Fibroblast of the conjunctiva (primary cell): ENCODE data around the gene RIMOC1.
"Not testable (repeated sequence)": the region's sequence is repeated elsewhere in the genome, so short reads cannot be mapped to it uniquely, and the experiment has no call there.

Source experiments
- DNase-seq: peaks from one replicate; pipeline ENCODE4 v3.0.0-alpha.2; 2010; ENCODE audit warnings: low read depth

Gene RIMOC1

DNA sequence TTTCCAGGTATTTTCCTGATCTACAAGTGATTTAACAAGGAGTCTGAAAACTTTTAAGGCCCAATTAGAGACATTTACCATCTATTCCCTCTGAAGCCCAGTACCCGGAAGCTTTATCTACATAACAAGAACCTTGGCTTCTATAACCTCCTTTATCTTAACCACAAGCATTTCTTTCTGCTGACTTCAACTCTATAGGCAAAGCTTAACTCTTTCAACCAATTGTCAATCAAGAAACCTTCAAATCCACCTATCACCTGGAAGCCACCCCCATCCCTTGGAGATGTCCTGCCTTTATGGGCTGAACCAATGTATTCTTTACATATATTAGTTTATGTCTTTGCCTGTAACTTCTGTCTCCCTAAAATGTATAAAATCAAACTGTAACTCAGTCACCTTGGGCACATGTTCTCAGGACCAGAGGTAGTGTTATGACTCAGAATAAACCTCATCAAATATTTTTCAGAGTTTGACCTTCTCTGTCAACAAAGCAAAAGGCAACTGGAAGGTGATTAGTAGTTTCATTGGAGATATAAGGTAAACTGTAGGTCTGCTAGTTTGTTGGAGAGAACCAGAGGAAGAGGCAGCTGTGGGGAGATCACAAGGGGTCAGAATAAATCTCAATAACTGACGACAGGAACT lies 13.0 kb upstream of the RIMOC1 start:
- no peak for DNase-seq

DNA sequence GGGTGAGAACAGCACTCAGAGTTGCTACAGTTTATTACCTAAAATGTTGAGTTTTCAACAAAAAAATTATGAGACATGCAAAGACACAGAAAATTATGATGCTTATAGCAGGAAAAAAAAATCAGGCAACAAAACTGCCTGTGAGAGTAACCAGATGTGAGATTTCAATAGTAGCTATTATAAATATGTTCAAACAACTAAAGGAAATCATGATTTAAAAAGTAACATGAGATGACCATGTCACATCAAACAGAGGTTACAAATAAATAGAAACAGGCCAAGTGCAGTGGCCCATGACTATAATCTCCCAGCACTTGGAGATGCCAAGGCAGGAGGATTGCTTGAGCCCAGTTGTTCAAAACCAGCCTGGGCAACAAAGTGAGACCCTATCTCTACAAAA lies 12.1 kb upstream of the RIMOC1 start:
- DNase-seq: no peak

DNA sequence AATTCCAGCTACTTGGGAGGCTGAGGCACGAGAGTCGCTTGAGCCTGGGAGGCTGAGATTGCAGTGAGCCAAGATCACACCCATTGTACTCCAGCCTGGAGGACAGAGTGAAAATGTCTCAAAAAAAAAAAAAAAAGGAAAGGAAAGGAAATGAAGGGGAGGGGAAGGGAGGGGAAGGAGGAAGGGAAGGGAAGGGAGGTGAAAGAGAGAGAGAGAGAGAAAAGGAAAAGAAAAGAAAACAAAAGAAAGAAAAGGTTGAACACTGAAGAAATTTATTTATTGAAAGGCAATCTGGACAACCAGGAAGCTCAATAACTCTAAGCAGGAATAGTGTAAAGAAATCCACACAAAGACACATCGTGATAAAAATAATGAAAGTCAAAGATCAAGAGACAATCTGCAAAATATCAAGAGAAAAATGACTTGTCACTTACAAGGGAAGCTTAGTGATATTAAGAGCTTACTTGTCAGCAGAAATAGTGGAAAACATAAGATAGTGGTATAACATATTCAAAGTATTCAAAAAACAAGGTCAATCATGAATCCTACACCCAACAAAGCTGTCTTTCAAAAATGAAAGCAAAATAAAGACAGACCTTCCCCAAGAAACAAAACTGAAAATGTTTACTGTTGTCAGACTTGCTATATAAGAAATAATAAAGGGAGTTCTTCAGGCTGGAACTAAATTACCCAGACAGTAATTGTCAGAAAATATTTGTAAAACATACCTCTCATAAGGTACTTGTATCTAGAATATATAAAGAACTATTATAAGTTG lies 10.9 kb upstream of the RIMOC1 start:
- no peak for DNase-seq

DNA sequence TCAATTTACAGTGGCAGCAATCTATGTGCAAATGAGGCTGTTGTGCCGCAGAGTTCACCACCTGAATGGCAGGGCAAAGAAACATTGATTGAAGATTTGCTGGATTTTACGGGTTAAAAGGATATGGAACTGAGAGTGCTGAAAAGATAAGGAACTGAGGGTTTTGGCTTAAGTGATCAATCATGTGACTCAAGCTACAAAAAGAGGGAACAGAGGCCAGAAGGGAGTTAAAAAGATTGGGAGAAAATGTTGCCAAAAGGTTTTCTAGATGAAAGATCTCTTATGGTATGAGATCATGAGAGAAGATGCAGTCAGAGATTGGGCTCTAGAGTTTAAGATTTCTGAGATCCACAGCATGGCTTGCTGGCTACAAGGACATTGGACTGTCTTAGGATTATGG lies 7.9 kb upstream of the RIMOC1 start:
- DNase-seq: no peak

- DNase-seq: no peak
Observed at GRCh38 chr5:41903382-41903891, 707 bp upstream of the RIMOC1 start.

- no peak for DNase-seq
Observed at GRCh38 chr5:41906151-41906550, 2.0 kb downstream of the RIMOC1 start.

DNA sequence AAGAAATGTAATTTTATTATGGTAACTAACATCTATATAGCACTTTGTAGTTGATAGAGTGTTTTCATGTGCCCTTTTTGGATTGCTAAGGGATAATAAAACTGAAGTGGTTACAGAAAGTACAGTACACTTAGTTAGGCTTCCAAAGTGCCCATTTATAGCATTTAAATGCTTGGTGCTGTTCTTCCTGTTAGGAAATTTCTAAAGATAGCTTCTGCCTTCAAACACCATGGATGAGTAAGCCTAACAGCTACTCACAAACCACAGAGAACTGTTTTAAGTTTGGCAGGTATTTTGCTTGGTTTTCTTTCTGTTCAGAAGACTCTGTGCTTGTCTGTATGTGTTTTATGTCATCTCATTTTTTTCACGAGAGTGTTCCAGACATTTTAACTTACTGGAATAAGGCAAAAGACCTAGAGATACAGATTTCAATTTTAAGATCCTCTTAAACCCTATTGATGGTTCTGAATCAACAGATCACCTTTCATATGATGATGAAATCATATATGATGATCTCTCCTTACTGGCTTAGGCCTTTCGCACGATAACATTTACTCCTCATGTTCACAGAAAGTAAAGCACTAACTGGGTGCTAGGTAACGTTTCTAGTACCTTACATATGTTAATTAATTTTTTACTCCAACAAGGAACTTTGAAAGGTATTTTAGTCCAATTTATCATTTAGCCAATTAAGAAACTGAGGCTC lies 4.4 kb downstream of the RIMOC1 start:
- DNase-seq: no peak

DNA sequence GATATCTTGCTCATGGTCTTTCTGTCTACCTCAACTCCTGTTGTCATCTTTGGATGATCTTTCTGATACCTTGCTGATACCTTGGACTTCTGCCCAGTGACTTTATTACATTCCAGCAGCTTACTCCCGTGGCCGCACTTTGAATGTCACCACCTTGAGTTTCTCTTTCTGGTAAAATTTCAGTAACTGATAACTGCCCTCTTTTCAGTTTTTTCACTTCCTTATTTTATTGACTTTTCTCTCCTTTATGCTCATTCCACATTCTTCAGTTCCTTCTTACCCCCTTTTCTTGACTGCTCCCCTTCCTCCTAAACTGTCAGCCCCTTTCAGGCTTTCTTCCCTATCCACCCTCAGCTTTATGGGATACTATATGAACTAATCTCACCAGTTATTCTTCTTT lies 14.0 kb downstream of the RIMOC1 start:
- no peak for DNase-seq

DNA sequence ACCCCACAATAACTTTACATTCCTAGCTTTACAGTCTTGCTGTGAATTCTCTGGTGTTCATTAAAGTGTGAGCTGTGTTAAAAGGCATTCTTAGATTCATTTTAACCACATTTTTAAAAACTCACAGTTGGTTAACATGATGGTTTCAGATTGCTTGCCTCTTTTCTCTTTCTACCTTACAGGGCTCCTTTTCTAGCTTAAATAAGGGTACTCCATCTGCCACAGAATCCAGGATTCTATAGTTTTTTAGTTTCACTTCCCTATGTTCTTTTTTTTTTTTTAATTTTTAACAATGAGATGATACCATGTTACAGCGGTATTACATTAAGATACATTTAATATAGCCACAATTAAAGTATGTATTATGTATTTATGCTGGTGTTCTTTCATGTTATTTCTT lies 17.0 kb downstream of the RIMOC1 start:
- no peak for DNase-seq

- no peak for DNase-seq
Observed at GRCh38 chr5:41921874-41922273, 17.7 kb downstream of the RIMOC1 start.

- DNase-seq: no peak
Observed at GRCh38 chr5:41924526-41924871, 20.4 kb downstream of the RIMOC1 start.

DNA sequence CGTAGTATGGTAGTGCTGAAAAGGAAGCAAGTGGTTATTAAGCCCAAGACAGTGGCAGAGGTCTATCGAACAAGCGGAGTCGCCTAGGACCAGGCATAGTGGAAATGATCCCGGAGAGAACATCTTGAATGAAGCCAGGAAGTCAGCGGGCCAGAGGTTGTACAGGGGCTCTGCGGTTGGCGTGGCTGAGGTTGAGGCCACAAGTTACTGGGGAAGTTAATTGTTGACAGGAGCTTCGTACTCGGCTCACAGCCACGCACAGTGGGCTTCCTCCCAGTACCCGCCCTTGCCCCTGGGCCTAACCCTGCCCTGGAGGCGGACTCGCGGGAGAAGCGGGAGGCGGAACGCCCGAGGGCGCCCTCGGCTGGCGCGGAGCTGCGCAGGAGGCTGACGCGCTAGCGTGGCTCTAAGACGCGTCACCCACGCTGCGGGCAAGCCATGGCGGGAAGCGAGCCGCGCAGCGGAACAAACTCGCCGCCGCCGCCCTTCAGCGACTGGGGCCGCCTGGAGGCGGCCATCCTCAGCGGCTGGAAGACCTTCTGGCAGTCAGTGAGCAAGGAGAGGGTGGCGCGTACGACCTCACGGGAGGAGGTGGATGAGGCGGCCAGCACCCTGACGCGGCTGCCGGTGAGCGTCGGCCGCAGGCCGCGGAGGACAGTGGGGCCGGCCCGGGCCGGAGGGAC lies 20.9 kb downstream of the RIMOC1 start, which contains the start of gene FBXO4:
FBXO4 (plus strand) TSS at position 410 of the 683 bp plus-strand sequence; CDS start at position 439, 29 bp downstream.
- DNase-seq: peak; percentile 74

DNA sequence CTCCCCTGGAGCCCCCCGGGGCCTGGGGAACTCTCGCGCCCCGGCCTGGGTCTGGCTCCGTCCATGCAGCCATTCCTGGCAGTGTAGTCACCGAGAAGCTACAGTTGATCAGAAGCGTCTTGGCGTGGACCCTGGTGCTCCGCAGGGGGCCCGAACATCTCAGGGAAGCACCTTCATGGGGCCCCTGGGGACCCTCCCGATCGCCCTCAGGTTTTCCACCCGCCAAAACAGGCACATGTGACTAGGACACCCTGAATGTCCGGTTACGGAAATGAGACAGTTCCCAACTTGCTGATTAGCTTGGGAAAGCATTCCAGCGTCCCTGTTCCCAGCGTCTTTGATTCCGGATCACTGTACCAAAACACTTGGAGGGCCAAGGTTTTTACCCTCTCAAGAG lies 21.4 kb downstream of the RIMOC1 start:
- no peak for DNase-seq

DNA sequence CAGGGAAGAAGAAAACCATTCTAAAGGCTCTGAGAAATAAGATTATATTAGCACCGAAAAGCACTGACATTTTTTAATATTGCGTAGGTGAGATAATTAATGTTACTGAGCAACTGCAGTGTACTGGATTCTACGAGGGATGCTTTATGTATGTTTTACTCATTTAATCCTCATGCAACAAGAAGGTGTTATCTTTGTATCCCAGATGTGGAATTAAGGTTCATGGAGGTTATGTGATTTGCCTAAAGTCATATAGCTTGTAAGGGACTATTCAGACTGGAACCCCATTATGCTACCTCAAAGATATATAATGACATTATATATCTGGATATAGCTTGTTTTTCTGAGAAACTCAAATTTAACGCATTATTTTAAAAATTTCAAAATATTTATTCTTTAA lies 23.5 kb downstream of the RIMOC1 start:
- no peak for DNase-seq

GRCh38 chr5:41929035-41929434 lies 24.9 kb downstream of the RIMOC1 start:
- no peak for DNase-seq

GRCh38 chr5:41932770-41933169 lies 28.6 kb downstream of the RIMOC1 start:
- DNase-seq: no peak

DNA sequence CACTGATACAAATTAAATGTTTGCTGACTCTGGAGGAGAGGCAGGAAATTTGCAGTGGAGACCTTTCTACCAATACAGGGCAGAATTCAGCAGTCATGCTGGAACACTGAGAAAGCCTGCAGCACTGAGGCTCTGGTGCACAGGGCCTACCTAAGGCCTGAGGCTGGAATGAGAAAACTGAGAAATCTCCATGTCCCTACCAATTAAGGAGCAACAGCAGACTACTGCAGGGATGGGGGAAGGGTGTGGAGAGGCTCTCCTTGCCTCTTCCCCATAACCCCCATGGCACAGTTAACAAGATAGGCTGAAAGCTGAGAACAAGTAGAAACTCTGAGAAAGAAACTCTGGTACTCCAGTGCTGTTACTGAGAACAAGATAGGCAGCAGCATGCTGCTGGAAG lies 31.4 kb downstream of the RIMOC1 start:
- DNase-seq: no peak

GRCh38 chr5:41940641-41941040 lies 36.5 kb downstream of the RIMOC1 start:
- no peak for DNase-seq

GRCh38 chr5:41945332-41945955 lies 41.3 kb downstream of the RIMOC1 start:
- DNase-seq: not testable (repeated sequence)

GRCh38 chr5:41951224-41951623 lies 47.1 kb downstream of the RIMOC1 start:
- no peak for DNase-seq
